IPS DF 19.7 (cell line): Measurements from ENCODE around the gene HNRNPM.

Experiments
- DNase-seq: peaks from one replicate; pipeline ENCODE4 v3.0.0-alpha.2; 2013; ENCODE audit warnings: low read depth, low spot score

The HNRNPM gene

GRCh38 chr19:8485561-8486371, 41.0 kb downstream of the HNRNPM start:
- no peak for DNase-seq

- no peak for DNase-seq
These were observed 41.9 kb downstream of the HNRNPM start for GRCh38 chr19:8486661-8487136.

- DNase-seq: no peak
These were observed 42.5 kb downstream of the HNRNPM start for GRCh38 chr19:8487137-8487851.

GRCh38 chr19:8488365-8488764, 43.6 kb downstream of the HNRNPM start:
- DNase-seq: no peak

GRCh38 chr19:8489561-8490394, 45.0 kb downstream of the HNRNPM start:
- no peak for DNase-seq

- no peak for DNase-seq
These were observed 45.6 kb downstream of the HNRNPM start for GRCh38 chr19:8490395-8490760.

GRCh38 chr19:8490873-8491272, 46.1 kb downstream of the HNRNPM start:
- no peak for DNase-seq

- DNase-seq: no peak
These were observed 46.8 kb downstream of the HNRNPM start for GRCh38 chr19:8491574-8491973.

GRCh38 chr19:8494158-8494557, 49.4 kb downstream of the HNRNPM start:
- DNase-seq: no peak

- no peak for DNase-seq
These were observed 53.5 kb downstream of the HNRNPM start for GRCh38 chr19:8498295-8498694.

GRCh38 chr19:8499048-8499833, 54.5 kb downstream of the HNRNPM start:
- no peak for DNase-seq

- no peak for DNase-seq
These were observed 55.4 kb downstream of the HNRNPM start for GRCh38 chr19:8500158-8500557.

GRCh38 chr19:8501516-8501915, 56.7 kb downstream of the HNRNPM start:
- DNase-seq: no peak

- DNase-seq: no peak
These were observed 57.2 kb downstream of the HNRNPM start for GRCh38 chr19:8501981-8502380.

GRCh38 chr19:8503510-8503909, 58.7 kb downstream of the HNRNPM start:
- DNase-seq: no peak

- DNase-seq: no peak
These were observed 59.4 kb downstream of the HNRNPM start for GRCh38 chr19:8504171-8504570.

- DNase-seq: no peak
These were observed 60.1 kb downstream of the HNRNPM start for GRCh38 chr19:8504919-8505318.

GRCh38 chr19:8505680-8506401, 61.1 kb downstream of the HNRNPM start:
- DNase-seq: no peak

GRCh38 chr19:8506402-8506957, 61.7 kb downstream of the HNRNPM start:
- DNase-seq: no peak

GRCh38 chr19:8510589-8511115, 65.9 kb downstream of the HNRNPM start:
- DNase-seq: no peak
